ENCODE data around the gene MRPL3. TPM values are rescaled to one million over a fixed set of nuclear protein-coding genes. Genes with fewer than 3 reads are reported as not detected.

Gene MRPL3
- total and polyA plus RNA-seq, 2 donors (not counting 1 experiment from before 2014, with no cell fraction given): 18.5 to 50.1 TPM

GRCh38 chr3:131526801-131527347, 24.1 kb upstream of the MRPL3 start:
- Histone ChIP-seq H3K79me2 (ENCODE audit: control insufficient read depth, insufficient read depth, low read length) (no peaks in the 10 kb centered on the region), H3K4me3 (ENCODE audit: control extremely low read depth in 1 of 5, extremely low read depth in 1 of 5, insufficient read depth in 1 of 5, low read depth in 2 of 5, low read length in 4 of 5) (no peak overlapping the region), H3K27me3 (replicated peaks in 1 of 4; ENCODE audit: control extremely low read depth in 1 of 4, control insufficient read depth in 3 of 4, insufficient read depth in 4 of 4, low read length in 3 of 4) (peaks cover 0 to 15% (median 0%) of the 10 kb centered on the region in 4 experiments), H3K36me3 (replicated peaks in 1 of 2; ENCODE audit: control extremely low read depth in 1 of 2, control insufficient read depth in 1 of 2, extremely low read depth in 1 of 2, insufficient read depth in 2 of 2, low read length in 1 of 2) (no peaks in the 10 kb centered on the region), H3K4me2 (replicated peaks; ENCODE audit: low read depth, low read length, poor library complexity, severe bottlenecking) (no peak overlapping the region), H2AFZ (ENCODE audit: insufficient read depth, low read depth, low read length, poor library complexity, severe bottlenecking) (no peak overlapping the region), H3K9ac (ENCODE audit: low read length) (no peak overlapping the region), H3K9me3 (ENCODE audit: control extremely low read depth in 1 of 3, control insufficient read depth in 2 of 3, insufficient read depth in 1 of 3, low read length in 2 of 3) (peaks cover 0 to 9% (median 0%) of the 10 kb centered on the region in 3 donors), H3K4me1 (ENCODE audit: control insufficient read depth in 2 of 2, insufficient read depth in 2 of 2, low read length in 2 of 2) (no peaks in the 10 kb centered on the region), H4K20me1 (ENCODE audit: control insufficient read depth, insufficient read depth, low read length, poor library complexity, severe bottlenecking) (no peaks in the 10 kb centered on the region), H3K27ac (ENCODE audit: low read length in 2 of 2) (no peak overlapping the region)
- POLR2A ChIA-PET: no interaction called here
- ATAC-seq (ENCODE audit: low read depth): no peak
- Mint-ChIP-seq H3K27ac (no peak overlapping the region), H3K9me3 (ENCODE audit: insufficient read depth) (no peaks in the 10 kb centered on the region), H3K4me3 (no peak overlapping the region), H3K27me3 (peaks cover 38% of the 10 kb centered on the region), H3K4me1 (no peaks in the 10 kb centered on the region)
- 21% methylated on average over 37 of the region's 37 CpGs for WGBS (ENCODE audit: insufficient coverage)
- no peak for DNase-seq
- TF ChIP-seq EZH2 (IDR thresholded peaks at IDR 0.05; ENCODE audit: borderline replicate concordance, insufficient read depth, low read depth, low read length, poor library complexity, severe bottlenecking) (no peak), CTCF (IDR thresholded peaks at IDR 0.05) (no peak)
- CTCF ChIA-PET: no interaction called here
- intact Hi-C loops (cut with micrococcal nuclease): no loop called here

- Mint-ChIP-seq H3K4me1 (no peaks in the 10 kb centered on the region), H3K9me3 (ENCODE audit: insufficient read depth) (peaks cover 3% of the 10 kb centered on the region), H3K27ac (no peak overlapping the region), H3K4me3 (no peak overlapping the region), H3K27me3 (peaks cover 5% of the 10 kb centered on the region)
- no peak for DNase-seq
- Histone ChIP-seq H3K27ac (ENCODE audit: low read length in 2 of 2) (no peak overlapping the region), H3K4me1 (ENCODE audit: control insufficient read depth in 2 of 2, insufficient read depth in 2 of 2, low read length in 2 of 2) (no peaks in the 10 kb centered on the region), H2AFZ (ENCODE audit: insufficient read depth, low read depth, low read length, poor library complexity, severe bottlenecking) (no peak overlapping the region), H3K9me3 (ENCODE audit: control extremely low read depth in 1 of 3, control insufficient read depth in 2 of 3, insufficient read depth in 1 of 3, low read length in 2 of 3) (no peaks in the 10 kb centered on the region), H3K79me2 (ENCODE audit: control insufficient read depth, insufficient read depth, low read length) (no peaks in the 10 kb centered on the region), H4K20me1 (ENCODE audit: control insufficient read depth, insufficient read depth, low read length, poor library complexity, severe bottlenecking) (no peaks in the 10 kb centered on the region), H3K27me3 (replicated peaks in 1 of 4; ENCODE audit: control extremely low read depth in 1 of 4, control insufficient read depth in 3 of 4, insufficient read depth in 4 of 4, low read length in 3 of 4) (no peaks in the 10 kb centered on the region), H3K4me2 (replicated peaks; ENCODE audit: low read depth, low read length, poor library complexity, severe bottlenecking) (no peak overlapping the region), H3K4me3 (ENCODE audit: control extremely low read depth in 1 of 5, extremely low read depth in 1 of 5, insufficient read depth in 1 of 5, low read depth in 2 of 5, low read length in 4 of 5) (no peak overlapping the region), H3K9ac (ENCODE audit: low read length) (no peak overlapping the region), H3K36me3 (replicated peaks in 1 of 2; ENCODE audit: control extremely low read depth in 1 of 2, control insufficient read depth in 1 of 2, extremely low read depth in 1 of 2, insufficient read depth in 2 of 2, low read length in 1 of 2) (no peaks in the 10 kb centered on the region)
- TF ChIP-seq CTCF (IDR thresholded peaks at IDR 0.05) (no peak), EZH2 (IDR thresholded peaks at IDR 0.05; ENCODE audit: borderline replicate concordance, insufficient read depth, low read depth, low read length, poor library complexity, severe bottlenecking) (no peak)
- POLR2A ChIA-PET: no interaction called here
- WGBS (ENCODE audit: insufficient coverage): 75% methylated on average over 6 of the region's 7 CpGs
- no peak for ATAC-seq (ENCODE audit: low read depth)
- intact Hi-C loops (cut with micrococcal nuclease): no loop called here
- CTCF ChIA-PET: no interaction called here
Measured at GRCh38 chr3:131518680-131519079, 15.9 kb upstream of the MRPL3 start.
